Measurements from ENCODE around the gene ATP11A. TPM values are rescaled to one million over a fixed set of nuclear protein-coding genes. Genes with fewer than 3 reads are reported as not detected.

The ATP11A gene
- total and polyA plus RNA-seq, 9 of the 15 experiments (the other 6 are each of a cell fraction or from before 2014, with no cell fraction given) = 0.38 to 34.2 (median 4.2) TPM

- TF ChIP-seq FOXA3 (CRISPR knock-in tag; conservative IDR thresholded peaks at IDR 0.05 in 1 of 2, IDR thresholded peaks at IDR 0.05 in 1 of 2) = no peak
- no peak for TF ChIP-seq ETS2 (tag; IDR thresholded peaks at IDR 0.05; ENCODE audit: borderline replicate concordance, poor library complexity, severe bottlenecking)
- TF ChIP-seq NR4A1 (CRISPR knock-in tag; IDR thresholded peaks at IDR 0.05) = no peak
- TF ChIP-seq NR4A1 (tag; IDR thresholded peaks at IDR 0.05) = no peak
- TF ChIP-seq AFF4 (CRISPR knock-in tag; IDR thresholded peaks at IDR 0.05) = no peak
- TF ChIP-seq POLR2AphosphoS5 (IDR thresholded peaks at IDR 0.05; ENCODE audit: control insufficient read depth, insufficient read depth, low read depth, low read length) = no peak
- peak; percentile 35 to 61; a peak in 3 of 4 replicates for TF ChIP-seq MNT (conservative IDR thresholded peaks at IDR 0.05)
- no peak for TF ChIP-seq ZBTB9 (CRISPR knock-in tag; IDR thresholded peaks at IDR 0.05)
- TF ChIP-seq ZMIZ1 (IDR thresholded peaks at IDR 0.05; ENCODE audit: low read depth in 2 of 2, low read length in 2 of 2) = no peak
- TF ChIP-seq ATF3 (IDR thresholded peaks at IDR 0.05) = no peak
- no peak for TF ChIP-seq ATF3 (CRISPR knock-in tag; conservative IDR thresholded peaks at IDR 0.05)
- no peak for TF ChIP-seq MED1 (CRISPR knock-in tag; IDR thresholded peaks at IDR 0.05; ENCODE audit: borderline replicate concordance)
- TF ChIP-seq ZNF311 (CRISPR knock-in tag; IDR thresholded peaks at IDR 0.05) = no peak
- TF ChIP-seq SETDB1 (IDR thresholded peaks at IDR 0.05; ENCODE audit: low read length) = no peak
- no peak for TF ChIP-seq SREBF1 (IDR thresholded peaks at IDR 0.05; ENCODE audit: borderline replicate concordance, low read depth, low read length)
Measured at GRCh38 chr13:112708560-112709240, 18.9 kb downstream of the ATP11A start (continued).
